Measurements from ENCODE around the gene TMEM141. TPM values are rescaled to one million over a fixed set of nuclear protein-coding genes. Genes with fewer than 3 reads are reported as not detected.

TMEM141 gene
- total and polyA plus RNA-seq, 2 donors from 2014 or later = 96.5 to 403 TPM

DNA sequence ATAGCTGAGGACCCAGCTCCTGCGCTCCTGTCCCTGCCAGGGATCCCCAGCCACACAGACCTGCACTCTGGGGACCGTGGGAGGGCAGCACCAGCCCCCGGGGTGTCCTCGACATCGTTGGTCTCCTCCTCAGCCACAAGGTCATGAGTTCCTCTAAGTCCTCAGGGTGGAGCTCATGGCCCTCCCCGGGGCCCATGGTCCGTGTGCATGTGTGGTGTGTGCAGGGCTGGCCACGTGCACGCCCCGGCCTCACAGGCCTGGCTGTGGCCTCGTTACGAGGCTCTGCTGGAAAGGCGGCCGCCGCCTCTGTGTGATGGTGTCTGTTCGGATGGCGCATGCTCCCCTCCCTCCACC, 35.0 kb downstream of the TMEM141 start:
- no peak overlapping the region for H3K27ac ChIP-seq (ENCODE audit: low read depth in 2 of 2, low read length in 2 of 2)
- H3K9ac ChIP-seq (ENCODE audit: low read length in 3 of 3) = no peak overlapping the region
- H3K27me3 ChIP-seq (ENCODE audit: control insufficient read depth, insufficient read depth, low read length) = no peaks in the 10 kb centered on the region
- no peaks in the 10 kb centered on the region for H3K9me3 ChIP-seq (ENCODE audit: control insufficient read depth in 2 of 3, insufficient read depth in 1 of 3, low read length in 3 of 3)
- no peak for FAIRE-seq
- no peak for TF ChIP-seq CTCF (IDR thresholded peaks at IDR 0.05; ENCODE audit: borderline replicate concordance, extremely low read depth, insufficient read depth)
- peak in 1 of 5 donors; percentile 66 for DNase-seq
- H3K36me3 ChIP-seq (ENCODE audit: control insufficient read depth in 2 of 3, insufficient read depth in 3 of 3, low read length in 3 of 3) = peaks cover 0 to 10% (median 9%) of the 10 kb centered on the region in 3 donors
- intact Hi-C loops (cut with DNase I) = no loop called here
- H3K4me3 ChIP-seq (ENCODE audit: low read length in 3 of 3) = no peak overlapping the region
- no peaks in the 10 kb centered on the region for H3K4me1 ChIP-seq (ENCODE audit: control insufficient read depth in 2 of 3, insufficient read depth in 2 of 3, low read depth in 1 of 3, low read length in 3 of 3)

DNA sequence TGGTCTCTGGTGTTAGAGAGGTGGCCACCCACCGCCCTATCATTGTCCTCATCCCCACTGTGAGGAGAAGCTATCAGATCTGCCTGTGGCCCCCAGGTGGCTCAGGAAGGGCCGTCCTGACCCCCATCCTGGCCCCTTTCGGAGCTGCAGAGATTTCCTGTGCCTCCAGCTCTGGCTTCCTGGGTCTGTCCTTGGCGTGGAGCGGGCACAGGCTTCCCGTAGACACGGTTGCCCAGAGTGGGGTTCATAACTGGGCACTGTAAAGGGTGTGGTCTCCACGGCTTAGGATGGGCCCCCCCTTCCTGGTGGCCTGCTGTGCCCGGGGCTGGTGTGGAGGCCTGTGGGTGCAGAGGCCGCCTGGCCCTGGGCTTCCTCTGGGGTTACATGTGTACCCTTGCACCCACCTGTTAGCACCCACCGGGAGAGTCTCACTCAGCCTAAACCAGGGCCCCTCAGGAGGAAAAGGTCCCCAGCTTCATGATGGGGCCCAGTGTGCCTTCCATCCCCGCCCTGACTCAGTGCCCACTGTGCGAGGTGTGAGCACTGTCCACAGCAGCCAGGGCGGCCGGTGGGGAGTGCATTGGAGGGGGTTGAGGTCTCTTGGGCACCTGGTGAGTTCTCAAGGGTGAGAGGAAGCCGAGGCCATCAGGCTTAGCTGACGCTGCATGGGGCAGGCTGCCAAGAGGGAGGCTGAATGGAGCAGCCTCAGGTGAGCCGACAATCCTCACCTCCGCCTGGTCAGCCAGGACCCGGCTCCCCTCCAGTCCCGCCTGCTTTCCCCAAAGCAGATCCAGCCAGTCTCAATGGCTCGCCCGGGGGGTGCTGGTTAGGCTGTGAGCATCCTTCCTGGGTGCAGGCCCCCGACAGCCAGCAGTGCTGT, 35.8 kb downstream of the TMEM141 start:
- no peak for TF ChIP-seq CTCF (IDR thresholded peaks at IDR 0.05; ENCODE audit: borderline replicate concordance, extremely low read depth, insufficient read depth)
- no peaks in the 10 kb centered on the region for H3K27me3 ChIP-seq (ENCODE audit: control insufficient read depth, insufficient read depth, low read length)
- FAIRE-seq (no peak), DNase-seq (peak in 1 of 5 donors; percentile 63)
- H3K9ac ChIP-seq (ENCODE audit: low read length in 3 of 3) = no peak overlapping the region
- H3K4me3 ChIP-seq (ENCODE audit: low read length in 3 of 3) = no peak overlapping the region
- intact Hi-C loops (cut with DNase I) = no loop called here
- H3K4me1 ChIP-seq (ENCODE audit: control insufficient read depth in 2 of 3, insufficient read depth in 2 of 3, low read depth in 1 of 3, low read length in 3 of 3) = no peaks in the 10 kb centered on the region
- peaks cover 0 to 10% (median 9%) of the 10 kb centered on the region in 3 donors for H3K36me3 ChIP-seq (ENCODE audit: control insufficient read depth in 2 of 3, insufficient read depth in 3 of 3, low read length in 3 of 3)
- no peaks in the 10 kb centered on the region for H3K9me3 ChIP-seq (ENCODE audit: control insufficient read depth in 2 of 3, insufficient read depth in 1 of 3, low read length in 3 of 3)
- H3K27ac ChIP-seq (ENCODE audit: low read depth in 2 of 2, low read length in 2 of 2) = no peak overlapping the region

DNA sequence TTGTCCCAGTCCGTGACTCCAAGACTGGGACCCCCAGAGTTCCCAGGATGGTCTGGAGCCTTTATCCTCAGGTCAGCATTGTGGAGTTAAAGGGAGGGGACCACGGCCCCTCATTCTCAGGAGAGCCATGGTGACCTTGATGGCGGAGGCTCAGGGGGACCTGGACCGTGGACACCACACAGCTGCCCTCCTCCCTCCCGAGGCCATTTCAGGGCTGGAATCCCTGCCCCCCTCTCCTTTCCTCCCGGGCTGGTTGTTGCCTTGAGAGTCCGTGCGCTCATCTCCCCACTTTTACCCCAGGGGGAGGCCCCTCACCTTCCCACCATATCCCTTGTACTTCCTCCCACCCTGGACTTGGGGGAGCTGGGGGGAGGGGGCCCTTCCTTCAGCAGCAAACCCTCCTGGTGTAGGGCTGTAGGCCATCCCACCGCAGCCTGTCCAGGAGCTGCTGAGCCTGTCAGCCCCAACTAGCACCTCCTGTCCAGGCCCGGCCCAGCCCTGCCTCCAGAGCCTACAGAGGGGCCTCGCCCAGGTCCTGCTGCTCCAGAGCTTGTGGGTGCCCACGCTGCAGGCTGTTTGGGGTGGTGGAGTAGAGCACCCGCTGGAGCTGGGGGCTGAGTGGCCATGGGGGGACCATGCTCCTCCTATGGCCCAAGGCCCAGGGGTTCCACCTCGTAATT, 36.8 kb downstream of the TMEM141 start:
- Histone ChIP-seq H3K36me3 (ENCODE audit: control insufficient read depth in 2 of 3, insufficient read depth in 3 of 3, low read length in 3 of 3) (peaks cover 0 to 10% (median 9%) of the 10 kb centered on the region in 3 donors), H3K4me3 (ENCODE audit: low read length in 3 of 3) (no peak overlapping the region), H3K9me3 (ENCODE audit: control insufficient read depth in 2 of 3, insufficient read depth in 1 of 3, low read length in 3 of 3) (no peaks in the 10 kb centered on the region), H3K4me1 (ENCODE audit: control insufficient read depth in 2 of 3, insufficient read depth in 2 of 3, low read depth in 1 of 3, low read length in 3 of 3) (no peaks in the 10 kb centered on the region), H3K27me3 (ENCODE audit: control insufficient read depth, insufficient read depth, low read length) (no peaks in the 10 kb centered on the region), H3K9ac (ENCODE audit: low read length in 3 of 3) (no peak overlapping the region), H3K27ac (ENCODE audit: low read depth in 2 of 2, low read length in 2 of 2) (no peak overlapping the region)
- intact Hi-C loops (cut with DNase I) = no loop called here
- FAIRE-seq (no peak), DNase-seq (peak in 1 of 5 donors; percentile 56)
- TF ChIP-seq CTCF (IDR thresholded peaks at IDR 0.05; ENCODE audit: borderline replicate concordance, extremely low read depth, insufficient read depth) = no peak
